ENCODE results near the gene UBE2U.

- no peak for TF ChIP-seq CREB1 (CRISPR knock-in tag; IDR thresholded peaks at IDR 0.05)
- TF ChIP-seq TP53 (CRISPR knock-in tag; IDR thresholded peaks at IDR 0.05), result no peak
- TF ChIP-seq, protein P1, sequence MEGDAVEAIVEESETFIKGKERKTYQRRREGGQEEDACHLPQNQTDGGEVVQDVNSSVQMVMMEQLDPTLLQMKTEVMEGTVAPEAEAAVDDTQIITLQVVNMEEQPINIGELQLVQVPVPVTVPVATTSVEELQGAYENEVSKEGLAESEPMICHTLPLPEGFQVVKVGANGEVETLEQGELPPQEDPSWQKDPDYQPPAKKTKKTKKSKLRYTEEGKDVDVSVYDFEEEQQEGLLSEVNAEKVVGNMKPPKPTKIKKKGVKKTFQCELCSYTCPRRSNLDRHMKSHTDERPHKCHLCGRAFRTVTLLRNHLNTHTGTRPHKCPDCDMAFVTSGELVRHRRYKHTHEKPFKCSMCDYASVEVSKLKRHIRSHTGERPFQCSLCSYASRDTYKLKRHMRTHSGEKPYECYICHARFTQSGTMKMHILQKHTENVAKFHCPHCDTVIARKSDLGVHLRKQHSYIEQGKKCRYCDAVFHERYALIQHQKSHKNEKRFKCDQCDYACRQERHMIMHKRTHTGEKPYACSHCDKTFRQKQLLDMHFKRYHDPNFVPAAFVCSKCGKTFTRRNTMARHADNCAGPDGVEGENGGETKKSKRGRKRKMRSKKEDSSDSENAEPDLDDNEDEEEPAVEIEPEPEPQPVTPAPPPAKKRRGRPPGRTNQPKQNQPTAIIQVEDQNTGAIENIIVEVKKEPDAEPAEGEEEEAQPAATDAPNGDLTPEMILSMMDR (IDR thresholded peaks at IDR 0.05), result no peak
- no peak for TF ChIP-seq FOXK1 (CRISPR knock-in tag; IDR thresholded peaks at IDR 0.05)
- no peak for TF ChIP-seq TEAD1 (CRISPR knock-in tag; IDR thresholded peaks at IDR 0.05)
- no peak for TF ChIP-seq NFYB (CRISPR knock-in tag; conservative IDR thresholded peaks at IDR 0.05; ENCODE audit: low read depth)
Measured at GRCh38 chr1:64200064-64200463, 3.4 kb upstream of the UBE2U start.
